ENCODE results near the gene RNF130.

The RNF130 gene

GRCh38 chr5:180084638-180085561 is 13.3 kb upstream of the RNF130 start:
- DNase-seq, result peak; percentile 86

- DNase-seq, result no peak
Measured at GRCh38 chr5:180083529-180084060, 12.0 kb upstream of the RNF130 start.

GRCh38 chr5:180082633-180083420 is 11.3 kb upstream of the RNF130 start:
- no peak for DNase-seq

GRCh38 chr5:180081481-180081880 is 9.9 kb upstream of the RNF130 start:
- no peak for DNase-seq

- DNase-seq, result no peak
Measured at GRCh38 chr5:180080486-180081280, 9.1 kb upstream of the RNF130 start.

- no peak for DNase-seq
Measured at GRCh38 chr5:180079702-180080466, 8.3 kb upstream of the RNF130 start.

GRCh38 chr5:180078348-180078747 is 6.8 kb upstream of the RNF130 start:
- DNase-seq, result no peak

GRCh38 chr5:180077594-180078284 is 6.2 kb upstream of the RNF130 start:
- no peak for DNase-seq

- DNase-seq, result no peak
Measured at GRCh38 chr5:180075703-180076102, 4.1 kb upstream of the RNF130 start.

- no peak for DNase-seq
Measured at GRCh38 chr5:180074462-180074861, 2.9 kb upstream of the RNF130 start.

GRCh38 chr5:180072556-180072955 is 997 bp upstream of the RNF130 start:
- DNase-seq, result no peak

GRCh38 chr5:180072256-180072548 is 643 bp upstream of the RNF130 start:
- DNase-seq, result no peak

- DNase-seq, result peak; percentile 74
Measured at GRCh38 chr5:180070756-180071530, 616 bp downstream of the RNF130 start.

- DNase-seq, result peak; percentile 84
Measured at GRCh38 chr5:180069589-180070247, 1.8 kb downstream of the RNF130 start.

- no peak for DNase-seq
Measured at GRCh38 chr5:180068519-180069090, 3.0 kb downstream of the RNF130 start.

GRCh38 chr5:180067986-180068385 is 3.6 kb downstream of the RNF130 start:
- peak; percentile 13 for DNase-seq

- DNase-seq, result no peak
Measured at GRCh38 chr5:180060192-180060591, 11.4 kb downstream of the RNF130 start.

GRCh38 chr5:180059326-180059725 is 12.2 kb downstream of the RNF130 start:
- DNase-seq, result no peak

GRCh38 chr5:180056153-180056552 is 15.4 kb downstream of the RNF130 start:
- DNase-seq, result peak; percentile 24

- DNase-seq, result no peak
Measured at GRCh38 chr5:180054226-180054625, 17.3 kb downstream of the RNF130 start.
